HG03457 (cell line): ENCODE results near the gene RAF1.

Experiments
- ATAC-seq: cut with Tn5 transposase; IDR thresholded peaks from one replicate; pipeline ENCODE4 v1.9.1; 2021; ENCODE audit warnings: moderate number of reproducible peaks; ENCODE audit not compliant: unreplicated experiment

Gene RAF1

GRCh38 chr3:12598890-12599289 is 65.0 kb downstream of the RAF1 start:
- ATAC-seq, result no peak

- no peak for ATAC-seq
These were observed 70.4 kb downstream of the RAF1 start for GRCh38 chr3:12593473-12593872.

- no peak for ATAC-seq
These were observed 71.8 kb downstream of the RAF1 start for GRCh38 chr3:12591997-12592715.

- ATAC-seq, result no peak
These were observed 72.5 kb downstream of the RAF1 start for GRCh38 chr3:12591456-12591855.

- no peak for ATAC-seq
These were observed 73.8 kb downstream of the RAF1 start for GRCh38 chr3:12590096-12590495.

GRCh38 chr3:12588039-12589009 is 75.6 kb downstream of the RAF1 start:
- no peak for ATAC-seq

GRCh38 chr3:12586403-12586802 is 77.5 kb downstream of the RAF1 start:
- ATAC-seq, result no peak

GRCh38 chr3:12585970-12586369 is 77.9 kb downstream of the RAF1 start:
- ATAC-seq, result no peak

- ATAC-seq, result no peak
These were observed 78.7 kb downstream of the RAF1 start for GRCh38 chr3:12585181-12585580.

- ATAC-seq, result no peak
These were observed 79.8 kb downstream of the RAF1 start for GRCh38 chr3:12584083-12584482.

GRCh38 chr3:12583280-12583679 is 80.6 kb downstream of the RAF1 start:
- no peak for ATAC-seq

GRCh38 chr3:12582730-12583129 is 81.2 kb downstream of the RAF1 start:
- no peak for ATAC-seq

GRCh38 chr3:12579905-12580304 is 84.0 kb downstream of the RAF1 start:
- ATAC-seq, result no peak

GRCh38 chr3:12579456-12579855 is 84.5 kb downstream of the RAF1 start:
- no peak for ATAC-seq

- no peak for ATAC-seq
These were observed 85.2 kb downstream of the RAF1 start for GRCh38 chr3:12578742-12579141.

GRCh38 chr3:12577379-12577778 is 86.5 kb downstream of the RAF1 start:
- ATAC-seq, result no peak

GRCh38 chr3:12574661-12575060 is 89.3 kb downstream of the RAF1 start:
- no peak for ATAC-seq

GRCh38 chr3:12574131-12574530 is 89.8 kb downstream of the RAF1 start:
- ATAC-seq, result no peak

GRCh38 chr3:12571986-12572385 is 91.9 kb downstream of the RAF1 start:
- ATAC-seq, result no peak

- ATAC-seq, result no peak
These were observed 94.1 kb downstream of the RAF1 start for GRCh38 chr3:12569836-12570235.

- no peak for ATAC-seq
These were observed 95.2 kb downstream of the RAF1 start for GRCh38 chr3:12568747-12569146.

GRCh38 chr3:12566976-12567375 is 96.9 kb downstream of the RAF1 start:
- no peak for ATAC-seq
